HFFc6 (cell line): ENCODE measurements around the gene PAK4. TPM values are rescaled to one million over a fixed set of nuclear protein-coding genes. Genes with fewer than 3 reads are reported as not detected.

Experiments
- DNase-seq: peaks from one replicate; pipeline ENCODE4 v3.0.0-alpha.2; 2018
- H3K27ac Mint-ChIP-seq: 2 replicates; pipeline ENCODE4 v1.8.0; 2020; ENCODE audit warnings: mild to moderate bottlenecking, mixed read lengths
- H3K27me3 Mint-ChIP-seq: 2 replicates; pipeline ENCODE4 v1.8.0; 2021; ENCODE audit warnings: mild to moderate bottlenecking, moderate library complexity, mixed read lengths; ENCODE audit not compliant: insufficient read depth
- H3K36me3 Mint-ChIP-seq: 2 replicates; pipeline ENCODE4 v1.8.0; 2021; ENCODE audit warnings: low read depth, mixed read lengths
- H3K4me1 Mint-ChIP-seq: 2 replicates; pipeline ENCODE4 v1.8.0; 2020; ENCODE audit warnings: low read depth, mixed read lengths
- H3K4me3 Mint-ChIP-seq: 2 replicates; pipeline ENCODE4 v1.8.0; 2020; ENCODE audit warnings: mild to moderate bottlenecking, moderate library complexity, mixed read lengths
- H3K9me3 Mint-ChIP-seq: 2 replicates; pipeline ENCODE4 v1.8.0; 2020; ENCODE audit warnings: mild to moderate bottlenecking, mixed read lengths
- long read RNA-seq: library from polyadenylated mRNA; unstranded; transcript quantifications from one replicate; pipeline ENCODE4 v2.0.0, GENCODE V29; 2019
- total RNA-seq, 6 experiments: library from RNA; stranded (reverse); fragmentation: NEBNext Ultra II Directional; extraction: Animal tissue kit (Norgen Biotek cat#: 25700); gene quantifications; 2 replicates in 1 of 6; 3 replicates in 5 of 6; pipeline ENCODE4 v1.2.3, GENCODE V29; 2021
- TF ChIP-seq, protein P1 (sequence below): fragments of 200-600 bp; sonication (generic); IDR thresholded peaks from 2 replicates; pipeline ENCODE4 v1.5.0; 2021; ENCODE audit warnings: antibody characterized with exemption, mild to moderate bottlenecking

PAK4 gene
- 10 to 100 TPM; 35.4 to 40.4 (median 35.8) TPM for total RNA-seq
- long read RNA-seq, partial matches to known transcripts, result 2 of 6 reads
- long read RNA-seq, other reads (novel, unspliced or antisense), result 3 of 6 reads

DNA sequence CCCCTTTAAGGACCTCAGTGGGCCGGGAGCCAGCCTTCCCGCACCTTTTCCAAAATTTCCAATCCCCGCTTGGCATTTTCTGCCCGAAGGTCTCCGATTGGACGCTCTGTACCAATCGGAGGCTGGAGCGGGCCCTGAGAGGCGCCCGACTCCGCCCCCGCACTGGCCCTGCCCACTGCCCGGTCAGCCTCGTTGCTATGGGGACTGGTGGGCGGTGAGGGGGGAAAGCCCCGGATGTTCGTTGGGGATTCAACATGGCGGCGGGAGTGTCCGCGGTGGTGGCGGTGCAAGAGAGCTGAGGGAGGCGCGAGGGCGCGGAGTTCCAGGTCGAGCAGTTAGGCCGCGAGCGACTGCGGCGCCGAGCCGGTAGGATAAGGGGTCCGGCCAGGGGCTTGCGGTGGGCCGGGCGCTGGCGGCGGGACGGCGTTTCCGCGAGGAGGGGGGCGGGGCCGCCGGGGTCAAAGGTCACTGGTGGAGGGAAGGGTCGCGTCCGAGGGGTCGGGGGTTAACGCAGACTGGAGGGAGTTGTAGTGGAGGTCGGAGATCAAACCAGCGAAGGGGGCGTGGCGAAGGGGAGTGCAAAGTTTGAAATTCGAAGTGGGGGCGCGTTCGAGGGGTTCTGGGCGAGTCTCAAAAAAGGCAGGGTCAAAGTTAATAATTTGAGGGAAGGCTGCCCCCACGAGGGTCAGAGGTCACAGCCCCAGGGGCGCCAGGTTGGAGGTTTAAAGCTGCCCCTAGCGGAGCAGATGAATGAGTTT, at the start of gene PAK4:
TSS of gene PAK4 (plus strand) at position 233 of the 758 bp plus-strand sequence. CDS start 43,768 bp downstream, outside the sequence.
- peaks cover 35% of the 10 kb centered on the region for H3K4me1 Mint-ChIP-seq
- H3K27ac Mint-ChIP-seq, result peak within 1 kb of the TSS; percentile 91
- no peaks in the 10 kb centered on the region for H3K9me3 Mint-ChIP-seq
- peak; percentile 96 for DNase-seq
- H3K4me3 Mint-ChIP-seq, result peak within 1 kb of the TSS; percentile 96
- TF ChIP-seq, protein P1, sequence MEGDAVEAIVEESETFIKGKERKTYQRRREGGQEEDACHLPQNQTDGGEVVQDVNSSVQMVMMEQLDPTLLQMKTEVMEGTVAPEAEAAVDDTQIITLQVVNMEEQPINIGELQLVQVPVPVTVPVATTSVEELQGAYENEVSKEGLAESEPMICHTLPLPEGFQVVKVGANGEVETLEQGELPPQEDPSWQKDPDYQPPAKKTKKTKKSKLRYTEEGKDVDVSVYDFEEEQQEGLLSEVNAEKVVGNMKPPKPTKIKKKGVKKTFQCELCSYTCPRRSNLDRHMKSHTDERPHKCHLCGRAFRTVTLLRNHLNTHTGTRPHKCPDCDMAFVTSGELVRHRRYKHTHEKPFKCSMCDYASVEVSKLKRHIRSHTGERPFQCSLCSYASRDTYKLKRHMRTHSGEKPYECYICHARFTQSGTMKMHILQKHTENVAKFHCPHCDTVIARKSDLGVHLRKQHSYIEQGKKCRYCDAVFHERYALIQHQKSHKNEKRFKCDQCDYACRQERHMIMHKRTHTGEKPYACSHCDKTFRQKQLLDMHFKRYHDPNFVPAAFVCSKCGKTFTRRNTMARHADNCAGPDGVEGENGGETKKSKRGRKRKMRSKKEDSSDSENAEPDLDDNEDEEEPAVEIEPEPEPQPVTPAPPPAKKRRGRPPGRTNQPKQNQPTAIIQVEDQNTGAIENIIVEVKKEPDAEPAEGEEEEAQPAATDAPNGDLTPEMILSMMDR, result 0 out of 2 replicates have a peak, but pooled peaks have one; percentile 8
- H3K27me3 Mint-ChIP-seq, result peaks cover 2% of the 10 kb centered on the region; the same call in 1 of the 2 replicates
- H3K36me3 Mint-ChIP-seq, result peaks cover 5% of the 10 kb centered on the region

DNA sequence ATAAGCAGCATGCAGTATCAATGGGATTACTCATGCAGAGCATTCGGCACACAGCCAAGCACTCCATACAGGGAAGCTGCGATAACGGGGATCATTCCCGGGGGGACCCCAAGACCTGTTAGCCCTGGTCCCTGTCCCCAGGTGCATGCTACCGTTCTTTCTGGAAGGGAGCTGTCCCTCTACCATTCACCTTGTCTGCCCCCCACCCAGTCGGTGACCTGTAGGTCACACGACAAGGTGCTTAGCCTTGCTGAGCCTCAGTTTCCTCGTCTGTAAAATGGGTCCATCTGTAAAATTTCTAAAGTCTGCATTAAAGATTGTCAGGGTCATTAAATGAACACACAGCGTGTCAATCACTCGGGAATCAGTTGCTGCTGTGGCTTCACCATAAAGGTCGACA, 48.3 kb upstream of the PAK4 start:
- TF ChIP-seq, protein P1, result no peak
- no peak overlapping the region for H3K4me3 Mint-ChIP-seq
- peaks cover 32% of the 10 kb centered on the region for H3K4me1 Mint-ChIP-seq
- H3K27me3 Mint-ChIP-seq, result peaks cover 3% of the 10 kb centered on the region
- no peak overlapping the region for H3K27ac Mint-ChIP-seq
- H3K9me3 Mint-ChIP-seq, result no peaks in the 10 kb centered on the region
- no peaks in the 10 kb centered on the region for H3K36me3 Mint-ChIP-seq
- no peak for DNase-seq

DNA sequence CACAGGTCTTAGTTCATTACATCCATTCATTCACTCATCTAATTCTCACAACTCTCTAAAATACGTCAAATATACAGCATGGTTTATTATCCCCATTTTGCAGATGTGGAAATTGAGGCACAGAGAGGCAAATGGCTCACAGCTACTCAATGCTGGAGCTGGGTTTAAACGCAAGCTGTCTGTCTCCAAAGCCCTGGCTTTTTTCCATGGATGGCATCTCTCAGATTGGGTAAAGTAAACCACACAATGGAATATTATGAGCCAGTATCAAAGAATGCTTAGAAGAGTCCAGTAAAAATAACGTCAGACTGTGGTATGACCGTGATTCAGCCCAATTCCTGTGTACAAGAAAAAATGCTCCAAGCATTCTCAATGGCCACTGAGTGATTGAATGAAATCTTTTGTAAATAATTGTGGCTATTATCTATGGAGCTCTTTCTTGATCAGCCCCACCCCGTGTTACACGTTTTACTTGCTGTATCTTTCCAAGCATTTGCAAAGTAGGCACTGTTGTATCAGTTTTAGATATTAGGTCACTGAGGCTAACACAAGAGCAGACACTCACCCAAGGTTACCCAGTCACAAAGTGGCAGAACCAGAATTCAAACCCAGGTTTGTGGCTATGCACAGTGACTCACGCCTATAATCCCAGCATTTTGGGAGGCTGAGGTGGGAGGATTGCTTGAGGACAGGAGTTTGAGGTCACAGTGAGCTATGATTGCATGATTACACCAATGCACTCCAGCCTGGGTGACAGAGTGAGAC, 47.0 kb upstream of the PAK4 start:
- Mint-ChIP-seq H3K27me3 (peaks cover 12% of the 10 kb centered on the region), H3K9me3 (no peaks in the 10 kb centered on the region), H3K27ac (peak overlapping the region; percentile 89), H3K36me3 (no peaks in the 10 kb centered on the region), H3K4me1 (peaks cover 28% of the 10 kb centered on the region), H3K4me3 (peak overlapping the region; percentile 32; the same call in 1 of the 2 replicates)
- TF ChIP-seq, protein P1, result no peak
- DNase-seq, result peak; percentile 98

DNA sequence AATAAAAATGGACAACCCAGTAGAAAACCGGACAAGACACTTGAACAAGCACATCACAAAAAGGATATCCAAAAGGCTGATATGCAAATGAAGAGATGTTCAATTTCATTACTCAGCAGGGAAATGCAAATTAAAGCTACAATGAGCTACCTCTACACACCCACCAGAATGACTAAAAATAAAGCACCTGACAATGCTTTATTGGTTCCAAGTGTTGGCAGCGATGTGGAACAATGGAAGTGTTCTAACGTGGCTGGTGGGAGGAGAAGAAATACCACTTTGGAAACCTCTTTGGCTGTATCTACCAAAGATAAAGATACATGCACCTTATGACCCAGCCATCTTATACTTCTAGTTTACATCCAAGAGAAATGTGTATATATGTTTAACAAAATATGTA, 45.2 kb upstream of the PAK4 start:
- no peak for DNase-seq
- no peak overlapping the region for H3K4me3 Mint-ChIP-seq
- no peaks in the 10 kb centered on the region for H3K9me3 Mint-ChIP-seq
- H3K36me3 Mint-ChIP-seq, result no peaks in the 10 kb centered on the region
- H3K27ac Mint-ChIP-seq, result no peak overlapping the region
- peaks cover 24% of the 10 kb centered on the region for H3K4me1 Mint-ChIP-seq
- peaks cover 26% of the 10 kb centered on the region for H3K27me3 Mint-ChIP-seq
- TF ChIP-seq, protein P1, result no peak

DNA sequence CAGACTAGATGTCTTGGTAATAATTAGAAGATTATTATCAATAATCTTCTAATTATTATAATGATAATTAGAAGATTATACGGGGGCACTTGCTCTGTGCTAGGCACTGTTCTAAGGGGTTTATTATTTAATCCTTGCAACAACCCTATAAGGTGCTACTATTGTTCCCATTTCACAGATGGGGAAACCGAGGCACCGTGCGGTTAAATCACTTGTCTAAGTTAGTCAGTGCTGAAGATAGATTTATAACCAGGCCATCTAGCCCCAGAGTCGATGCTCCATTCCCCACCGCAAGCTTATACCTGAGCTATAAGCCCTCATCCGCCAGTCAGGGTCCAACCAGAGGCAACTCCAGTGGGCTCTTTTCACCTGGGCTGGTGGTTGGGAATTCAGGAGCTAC, 43.4 kb upstream of the PAK4 start:
- H3K27me3 Mint-ChIP-seq, result peaks cover 41% of the 10 kb centered on the region

More for the DNA sequence above, 43.4 kb upstream of the PAK4 start:
- Mint-ChIP-seq H3K36me3 (no peaks in the 10 kb centered on the region), H3K27ac (no peak overlapping the region), H3K4me1 (peaks cover 24% of the 10 kb centered on the region), H3K9me3 (no peaks in the 10 kb centered on the region), H3K4me3 (no peak overlapping the region)
- no peak for DNase-seq
- TF ChIP-seq, protein P1, result no peak
